Activated T-cell treated with anti-CD3 and anti-CD28 coated beads, Interleukin-2, amount 50 U/mL, for 48 hours (primary cell): ENCODE measurements around the gene PSMD5.
A peak's percentile ranks its signal among the peaks of the same experiment; 100 is the strongest.
"Not testable (repeated sequence)": the region's sequence is repeated elsewhere in the genome, so short reads cannot be mapped to it uniquely, and the experiment has no call there.

Experiments used
- DNase-seq, 2 experiments: peaks; one replicate each; pipeline ENCODE4 v3.0.0-alpha.2; 2020

PSMD5 gene

GRCh38 chr9:120854596-120855327, 12.0 kb upstream of the PSMD5 start:
- DNase-seq = no peak

- DNase-seq = no peak
These were observed 10.5 kb upstream of the PSMD5 start for GRCh38 chr9:120853198-120853597.

GRCh38 chr9:120852240-120853010, 9.7 kb upstream of the PSMD5 start:
- DNase-seq = peak; percentile 13 to 15

GRCh38 chr9:120851449-120851848, 8.7 kb upstream of the PSMD5 start:
- DNase-seq = peak; percentile 17

- DNase-seq = no peak
These were observed 7.6 kb upstream of the PSMD5 start for GRCh38 chr9:120850315-120850714.

- peak in 1 of 2 experiments; percentile 16 for DNase-seq
These were observed 4.2 kb upstream of the PSMD5 start for GRCh38 chr9:120846906-120847305.

GRCh38 chr9:120846251-120846889, 3.6 kb upstream of the PSMD5 start:
- peak in 1 of 2 experiments; percentile 23 for DNase-seq

GRCh38 chr9:120845255-120845654, 2.5 kb upstream of the PSMD5 start:
- peak; percentile 63 to 64 for DNase-seq

GRCh38 chr9:120841930-120842684, 615 bp downstream of the PSMD5 start:
- no peak for DNase-seq

- no peak for DNase-seq
These were observed 3.6 kb downstream of the PSMD5 start for GRCh38 chr9:120839146-120839545.

GRCh38 chr9:120837921-120838320, 4.8 kb downstream of the PSMD5 start:
- no peak for DNase-seq

GRCh38 chr9:120833325-120833724, 9.4 kb downstream of the PSMD5 start:
- no peak for DNase-seq

GRCh38 chr9:120832807-120833206, 9.9 kb downstream of the PSMD5 start:
- no peak for DNase-seq

GRCh38 chr9:120830865-120831264, 11.9 kb downstream of the PSMD5 start:
- DNase-seq = no peak

GRCh38 chr9:120830151-120830550, 12.6 kb downstream of the PSMD5 start:
- no peak for DNase-seq

GRCh38 chr9:120829650-120830049, 13.1 kb downstream of the PSMD5 start:
- DNase-seq = no peak

GRCh38 chr9:120820095-120820494, 22.6 kb downstream of the PSMD5 start:
- DNase-seq = no peak

- no peak for DNase-seq
These were observed 24.1 kb downstream of the PSMD5 start for GRCh38 chr9:120818595-120818994.

GRCh38 chr9:120815075-120815474, 27.6 kb downstream of the PSMD5 start:
- DNase-seq = no peak

- DNase-seq = no peak
These were observed 33.8 kb downstream of the PSMD5 start for GRCh38 chr9:120808931-120809330.

- no peak for DNase-seq
These were observed 34.9 kb downstream of the PSMD5 start for GRCh38 chr9:120807607-120808379.

GRCh38 chr9:120804784-120805363, 37.8 kb downstream of the PSMD5 start:
- DNase-seq = not testable (repeated sequence)
